H9 (cell line): Measurements from ENCODE around the gene ARHGAP27. TPM values are rescaled to one million over a fixed set of nuclear protein-coding genes. Genes with fewer than 3 reads are reported as not detected.

Experiments used
- DNase-seq: peaks from one replicate; pipeline ENCODE4 v3.0.0-alpha.2; 2017
- H2AFZ ChIP-seq: one replicate; pipeline ENCODE4 v1.6.1; 2013; ENCODE audit warnings: mild to moderate bottlenecking, low read length, control low read depth, moderate library complexity
- H2AK5ac ChIP-seq: 2 replicates; pipeline ENCODE4 v1.6.1; 2013; ENCODE audit warnings: low read length, control low read depth, mixed read lengths; ENCODE audit not compliant: insufficient read length
- H2BK120ac ChIP-seq: one replicate; pipeline ENCODE4 v1.6.1; 2013; ENCODE audit warnings: low read depth, mild to moderate bottlenecking, low read length, control low read depth, inconsistent platforms; ENCODE audit not compliant: poor library complexity, severe bottlenecking
- H2BK12ac ChIP-seq: 2 replicates; pipeline ENCODE4 v1.6.1; 2013; ENCODE audit warnings: low read length, control low read depth, mixed read lengths, low read depth; ENCODE audit not compliant: insufficient read length
- H2BK15ac ChIP-seq: 2 replicates; pipeline ENCODE4 v1.6.1; 2013; ENCODE audit warnings: low read depth, low read length, control low read depth
- H2BK20ac ChIP-seq: one replicate; pipeline ENCODE4 v1.6.1; 2013; ENCODE audit warnings: low read depth, mild to moderate bottlenecking, low read length, control low read depth, inconsistent platforms; ENCODE audit not compliant: poor library complexity, severe bottlenecking
- H2BK5ac ChIP-seq: 2 replicates; pipeline ENCODE4 v1.6.1; 2013; ENCODE audit warnings: low read length, control low read depth, mixed read lengths; ENCODE audit not compliant: insufficient read length
- H3K14ac ChIP-seq: 2 replicates; pipeline ENCODE4 v1.6.1; 2013; ENCODE audit warnings: low read length, control low read depth; ENCODE audit not compliant: insufficient read depth
- H3K18ac ChIP-seq: 2 replicates; pipeline ENCODE4 v1.6.1; 2013; ENCODE audit warnings: low read depth, mild to moderate bottlenecking, mixed read lengths, low read length, control low read depth; ENCODE audit not compliant: insufficient read length
- H3K23ac ChIP-seq: 2 replicates; pipeline ENCODE4 v1.6.1; 2013; ENCODE audit warnings: low read length, control low read depth, mixed read lengths, low read depth; ENCODE audit not compliant: insufficient read length
- H3K23me2 ChIP-seq: 2 replicates; pipeline ENCODE4 v1.6.1; 2013; ENCODE audit warnings: low read depth, mild to moderate bottlenecking, mixed read lengths, low read length, control low read depth; ENCODE audit not compliant: insufficient read length, poor library complexity, severe bottlenecking
- H3K27ac ChIP-seq: 2 replicates; pipeline ENCODE4 v1.5.1; 2013; ENCODE audit warnings: low read length, control low read depth, mixed read lengths, low read depth; ENCODE audit not compliant: insufficient read length
- H3K27me3 ChIP-seq: 2 replicates; pipeline ENCODE4 v1.6.1; 2013; ENCODE audit warnings: low read length, control low read depth, inconsistent platforms; ENCODE audit not compliant: insufficient read depth
- H3K4ac ChIP-seq: 2 replicates; pipeline ENCODE4 v1.6.1; 2013; ENCODE audit warnings: low read depth, mild to moderate bottlenecking, control low read depth, inconsistent platforms, low read length, moderate library complexity
- H3K4me1 ChIP-seq: 2 replicates; pipeline ENCODE4 v1.6.1; 2013; ENCODE audit warnings: low read length, control low read depth, inconsistent platforms; ENCODE audit not compliant: insufficient read depth
- H3K4me2 ChIP-seq: 2 replicates; pipeline ENCODE4 v1.6.1; 2013; ENCODE audit warnings: low read length, control low read depth, mixed read lengths; ENCODE audit not compliant: insufficient read length, insufficient read depth
- H3K56ac ChIP-seq: 2 replicates; pipeline ENCODE4 v1.6.1; 2013; ENCODE audit warnings: low read depth, mild to moderate bottlenecking, mixed read lengths, low read length, control low read depth; ENCODE audit not compliant: insufficient read length
- H3K79me1 ChIP-seq: 2 replicates; pipeline ENCODE4 v1.6.1; 2013; ENCODE audit warnings: low read depth, mild to moderate bottlenecking, moderate library complexity, low read length, control low read depth, inconsistent platforms; ENCODE audit not compliant: insufficient read depth, poor library complexity, severe bottlenecking
- H3K79me2 ChIP-seq: 2 replicates; pipeline ENCODE4 v1.6.1; 2013; ENCODE audit warnings: low read length, control low read depth, inconsistent platforms; ENCODE audit not compliant: insufficient read depth
- H3K9ac ChIP-seq: 2 replicates; pipeline ENCODE4 v1.6.1; 2013; ENCODE audit warnings: low read length, control low read depth, mixed read lengths; ENCODE audit not compliant: insufficient read length; ENCODE audit errors: extremely low read depth
- H3K9me3 ChIP-seq: one replicate; pipeline ENCODE4 v1.6.1; 2013; ENCODE audit warnings: low read depth, low read length, inconsistent platforms; ENCODE audit not compliant: control insufficient read depth
- H3T11ph ChIP-seq: one replicate; pipeline ENCODE4 v1.6.1; 2013; ENCODE audit warnings: mild to moderate bottlenecking, low read length, control low read depth, inconsistent platforms
- H4K20me1 ChIP-seq: one replicate; pipeline ENCODE4 v1.6.1; 2013; ENCODE audit not compliant: control insufficient read depth, insufficient read length, insufficient read depth
- H4K5ac ChIP-seq: 2 replicates; pipeline ENCODE4 v1.6.1; 2013; ENCODE audit warnings: low read depth, mild to moderate bottlenecking, mixed read lengths, low read length, control low read depth; ENCODE audit not compliant: insufficient read length
- H4K8ac ChIP-seq: replicated peaks from 2 replicates; pipeline ENCODE4 v1.6.1; 2013; ENCODE audit warnings: low read length, control low read depth, mixed read lengths, low read depth; ENCODE audit not compliant: insufficient read length
- H4K91ac ChIP-seq: 2 replicates; pipeline ENCODE4 v1.6.1; 2013; ENCODE audit warnings: low read depth, mild to moderate bottlenecking, moderate library complexity, mixed read lengths, low read length, control low read depth; ENCODE audit not compliant: insufficient read length
- H3K27ac Mint-ChIP-seq, 3 experiments: 2 replicates in 2 of 3; 3 replicates in 1 of 3; pipeline ENCODE4 v1.8.0; 2020 to 2021; ENCODE audit warnings: mixed read lengths in 3 of 3, mild to moderate bottlenecking in 1 of 3, moderate library complexity in 1 of 3
- H3K27me3 Mint-ChIP-seq: 2 replicates; pipeline ENCODE4 v1.8.0; 2021; ENCODE audit warnings: low read depth, mild to moderate bottlenecking, moderate library complexity, mixed read lengths
- H3K36me3 Mint-ChIP-seq, 3 experiments: 2 replicates in 2 of 3; 3 replicates in 1 of 3; pipeline ENCODE4 v1.8.0; 2020 to 2021; ENCODE audit warnings: low read depth in 3 of 3, mixed read lengths in 3 of 3; ENCODE audit not compliant: insufficient read depth in 1 of 3
- H3K4me1 Mint-ChIP-seq, 2 experiments: 2 replicates each; pipeline ENCODE4 v1.8.0; 2020; ENCODE audit warnings: mixed read lengths in 2 of 2
- H3K4me3 Mint-ChIP-seq, 2 experiments: 2 replicates in 1 of 2; 3 replicates in 1 of 2; pipeline ENCODE4 v1.8.0; 2020 to 2021; ENCODE audit warnings: mild to moderate bottlenecking in 2 of 2, mixed read lengths in 2 of 2, moderate library complexity in 1 of 2
- H3K9me3 Mint-ChIP-seq, 2 experiments: 2 replicates in 1 of 2; 3 replicates in 1 of 2; pipeline ENCODE4 v1.8.0; 2020; ENCODE audit warnings: mild to moderate bottlenecking in 2 of 2, mixed read lengths in 2 of 2, moderate library complexity in 1 of 2
- WGBS: extraction: QIAGEN DNeasy Blood & Tissue Kit; methylation state at CpG from one replicate; pipeline ENCODE4 v1.1.7; 2013; ENCODE audit warnings: missing lambda C conversion rate, low lambda C conversion rate, mixed read lengths; ENCODE audit not compliant: insufficient read length; ENCODE audit errors: extremely low coverage; 5-methylcytosine and 5-hydroxymethylcytosine counted together
- total RNA-seq: library from RNA; stranded (reverse); gene quantifications from 2 replicates; pipeline ENCODE4 v1.2.1, GENCODE V29; 2021
- TF ChIP-seq, protein P1 (sequence below): fragments of 200-600 bp; sonication (generic); conservative IDR thresholded peaks from 3 replicates; pipeline ENCODE4 v1.8.0; 2021; ENCODE audit warnings: antibody characterized with exemption, mild to moderate bottlenecking

The ARHGAP27 gene
- total RNA-seq, 1 experiment from 2014 or later: 9.9 TPM

DNA sequence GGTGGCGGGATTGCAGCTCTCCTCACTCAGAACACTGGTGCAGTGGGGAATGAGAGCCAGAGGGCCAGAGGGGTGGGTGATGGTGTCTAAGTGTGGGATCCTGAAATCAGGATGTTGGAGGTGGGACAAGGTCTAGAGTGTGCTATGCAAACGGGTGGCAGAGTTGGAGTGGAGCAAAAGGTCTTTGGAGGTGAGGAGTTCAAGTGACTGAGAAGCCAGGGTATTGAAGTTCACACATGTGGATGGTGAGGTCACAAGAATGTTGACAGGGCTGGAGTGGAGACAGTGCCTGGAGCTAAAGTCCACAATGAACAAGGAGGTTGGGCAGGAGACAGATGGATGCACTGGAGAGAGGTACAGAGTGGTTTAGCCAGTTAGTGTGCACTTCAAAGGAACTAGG is 77.6 kb downstream of the ARHGAP27 start:
- no peak overlapping the region for H2BK5ac ChIP-seq
- H3K79me2 ChIP-seq: no peaks in the 10 kb centered on the region
- no peak overlapping the region for H2BK120ac ChIP-seq
- H2BK12ac ChIP-seq: no peak overlapping the region
- peak; percentile 22 for DNase-seq
- H3K9ac ChIP-seq: no peak overlapping the region
- H4K8ac ChIP-seq: no peak overlapping the region
- H2AK5ac ChIP-seq: no peak overlapping the region
- no peak overlapping the region for H3K23ac ChIP-seq
- Mint-ChIP-seq H3K4me1 (0 out of 4 replicates have a peak, but pooled peaks cover 0 to 2% of the 10 kb centered on the region in 2 experiments), H3K27me3 (no peaks in the 10 kb centered on the region; the same call in 1 of the 2 replicates), H3K4me3 (no peak overlapping the region), H3K9me3 (peaks cover 8 to 9% of the 10 kb centered on the region in 2 experiments; a peak in 4 of 5 replicates), H3K27ac (no peak overlapping the region; a peak in 2 of 7 replicates), H3K36me3 (0 out of 7 replicates have a peak, but pooled peaks cover 0 to 3% (median 0%) of the 10 kb centered on the region in 3 experiments)
- no peak overlapping the region for H3K4me2 ChIP-seq
- no peak overlapping the region for H2AFZ ChIP-seq
- TF ChIP-seq, protein P1, sequence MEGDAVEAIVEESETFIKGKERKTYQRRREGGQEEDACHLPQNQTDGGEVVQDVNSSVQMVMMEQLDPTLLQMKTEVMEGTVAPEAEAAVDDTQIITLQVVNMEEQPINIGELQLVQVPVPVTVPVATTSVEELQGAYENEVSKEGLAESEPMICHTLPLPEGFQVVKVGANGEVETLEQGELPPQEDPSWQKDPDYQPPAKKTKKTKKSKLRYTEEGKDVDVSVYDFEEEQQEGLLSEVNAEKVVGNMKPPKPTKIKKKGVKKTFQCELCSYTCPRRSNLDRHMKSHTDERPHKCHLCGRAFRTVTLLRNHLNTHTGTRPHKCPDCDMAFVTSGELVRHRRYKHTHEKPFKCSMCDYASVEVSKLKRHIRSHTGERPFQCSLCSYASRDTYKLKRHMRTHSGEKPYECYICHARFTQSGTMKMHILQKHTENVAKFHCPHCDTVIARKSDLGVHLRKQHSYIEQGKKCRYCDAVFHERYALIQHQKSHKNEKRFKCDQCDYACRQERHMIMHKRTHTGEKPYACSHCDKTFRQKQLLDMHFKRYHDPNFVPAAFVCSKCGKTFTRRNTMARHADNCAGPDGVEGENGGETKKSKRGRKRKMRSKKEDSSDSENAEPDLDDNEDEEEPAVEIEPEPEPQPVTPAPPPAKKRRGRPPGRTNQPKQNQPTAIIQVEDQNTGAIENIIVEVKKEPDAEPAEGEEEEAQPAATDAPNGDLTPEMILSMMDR: no peak
- H3K27ac ChIP-seq: no peak overlapping the region
- no CpG with 5 or more reads among the region's 2 CpGs for WGBS
- H3K9me3 ChIP-seq: no peaks in the 10 kb centered on the region
- no peaks in the 10 kb centered on the region for H4K20me1 ChIP-seq
- H3K23me2 ChIP-seq: no peaks in the 10 kb centered on the region
- no peak overlapping the region for H4K5ac ChIP-seq
- no peak overlapping the region for H3K18ac ChIP-seq
- no peak overlapping the region for H3T11ph ChIP-seq
- no peak overlapping the region for H2BK20ac ChIP-seq
- no peak overlapping the region for H2BK15ac ChIP-seq
- H3K27me3 ChIP-seq: no peaks in the 10 kb centered on the region
- H3K56ac ChIP-seq: no peak overlapping the region
- H3K4me1 ChIP-seq: no peaks in the 10 kb centered on the region; the same call in 1 of the 2 replicates
- H4K91ac ChIP-seq: no peak overlapping the region
- H3K4ac ChIP-seq: no peak overlapping the region
- no peak overlapping the region for H3K14ac ChIP-seq
- no peaks in the 10 kb centered on the region for H3K79me1 ChIP-seq
